CD14-positive monocyte (primary cell): ENCODE measurements around the gene CARMIL3. TPM values are rescaled to one million over a fixed set of nuclear protein-coding genes. Genes with fewer than 3 reads are reported as not detected.

Source experiments
- DNase-seq, 3 donors: peaks; one replicate each; pipeline ENCODE4 v3.0.0-alpha.2; 2011 to 2022
- H2AFZ ChIP-seq: 2 replicates; pipeline ENCODE4 v1.6.0; 2012; ENCODE audit warnings: mild to moderate bottlenecking, low read depth, low read length, inconsistent platforms; ENCODE audit not compliant: insufficient read depth, poor library complexity, severe bottlenecking
- H3K27ac ChIP-seq, 2 donors: 1 replicate in 1 of 2; 2 replicates in 1 of 2; pipeline ENCODE4 v1.5.1; 2012 to 2013; ENCODE audit warnings: low read length in 2 of 2, control low read depth in 1 of 2, inconsistent platforms in 1 of 2, low read depth in 1 of 2, mild to moderate bottlenecking in 1 of 2
- H3K27me3 ChIP-seq, 2 donors: one replicate each; pipeline versions ENCODE4 v1.6.0 to v1.6.1; 2011 to 2013; ENCODE audit warnings: low read length in 2 of 2; ENCODE audit not compliant: control insufficient read depth in 2 of 2, insufficient read depth in 2 of 2
- H3K36me3 ChIP-seq, 2 donors: replicated peaks in 1 of 2; 1 replicate in 1 of 2; 2 replicates in 1 of 2; pipeline versions ENCODE4 v1.5.1 to v1.6.1; 2012 to 2013; ENCODE audit warnings: low read length in 2 of 2, control low read depth in 1 of 2, inconsistent platforms in 1 of 2, mild to moderate bottlenecking in 1 of 2; ENCODE audit not compliant: insufficient read depth in 2 of 2, control insufficient read depth in 1 of 2
- H3K4me1 ChIP-seq, 2 donors: 1 replicate in 1 of 2; 2 replicates in 1 of 2; pipeline versions ENCODE4 v1.5.1 to v1.6.1; 2012 to 2013; ENCODE audit warnings: low read length in 2 of 2, control low read depth in 1 of 2, inconsistent platforms in 1 of 2, mild to moderate bottlenecking in 1 of 2, moderate library complexity in 1 of 2; ENCODE audit not compliant: insufficient read depth in 2 of 2, control insufficient read depth in 1 of 2
- H3K4me2 ChIP-seq: replicated peaks from 2 replicates; pipeline ENCODE3; 2012; ENCODE audit warnings: low read length, moderate library complexity, mild to moderate bottlenecking; ENCODE audit not compliant: poor library complexity, severe bottlenecking; ENCODE audit errors: extremely low read depth
- H3K4me3 ChIP-seq, 3 experiments: fragments of 200-600 bp in 1 of 3; sonication (generic) in 1 of 3; replicated peaks in 1 of 3; 1 replicate in 2 of 3; 2 replicates in 1 of 3; pipeline ENCODE4 v1.5.1; 2011 to 2013; ENCODE audit warnings: low read length in 3 of 3, mild to moderate bottlenecking in 3 of 3, control low read depth in 2 of 3, low read depth in 2 of 3, inconsistent platforms in 1 of 3, moderate library complexity in 1 of 3
- H3K79me2 ChIP-seq: 2 replicates; pipeline ENCODE4 v1.6.0; 2012; ENCODE audit warnings: mild to moderate bottlenecking, control low read depth, inconsistent platforms, low read length, moderate library complexity; ENCODE audit not compliant: insufficient read depth
- H3K9ac ChIP-seq: 2 replicates; pipeline ENCODE4 v1.6.0; 2017; ENCODE audit warnings: low read length, mild to moderate bottlenecking; ENCODE audit not compliant: insufficient read depth, poor library complexity, severe bottlenecking
- H3K9me3 ChIP-seq, 2 donors: replicated peaks in 1 of 2; 1 replicate in 1 of 2; 2 replicates in 1 of 2; pipeline versions ENCODE4 v1.5.1 to v1.6.1; 2012 to 2013; ENCODE audit warnings: low read length in 2 of 2, control low read depth in 1 of 2; ENCODE audit not compliant: control insufficient read depth in 1 of 2, insufficient read depth in 1 of 2
- H4K20me1 ChIP-seq: 2 replicates; pipeline ENCODE4 v1.6.0; 2012; ENCODE audit warnings: mild to moderate bottlenecking, low read length, control low read depth, moderate library complexity; ENCODE audit not compliant: insufficient read depth
- H3K27ac Mint-ChIP-seq, 7 donors: one replicate each; pipeline ENCODE4 v1.8.0; 2020; ENCODE audit warnings: mild to moderate bottlenecking in 7 of 7, mixed read lengths in 7 of 7, moderate library complexity in 6 of 7, inconsistent platforms in 2 of 7
- H3K27me3 Mint-ChIP-seq, 3 donors: one replicate each; pipeline ENCODE4 v1.8.0; 2021 to 2022; ENCODE audit warnings: low read depth in 3 of 3, mild to moderate bottlenecking in 3 of 3, mixed read lengths in 3 of 3, moderate library complexity in 3 of 3, inconsistent platforms in 1 of 3
- H3K36me3 Mint-ChIP-seq, 2 donors: one replicate each; pipeline ENCODE4 v1.8.0; 2020; ENCODE audit warnings: mixed read lengths in 2 of 2, inconsistent platforms in 1 of 2, mild to moderate bottlenecking in 1 of 2
- H3K4me1 Mint-ChIP-seq: one replicate; pipeline ENCODE4 v1.8.0; 2020; ENCODE audit warnings: mild to moderate bottlenecking, mixed read lengths
- H3K4me3 Mint-ChIP-seq, 2 donors: one replicate each; pipeline ENCODE4 v1.8.0; 2020; ENCODE audit warnings: mild to moderate bottlenecking in 2 of 2, mixed read lengths in 2 of 2, moderate library complexity in 1 of 2
- H3K9me3 Mint-ChIP-seq, 7 donors: one replicate each; pipeline ENCODE4 v1.8.0; 2020 to 2022; ENCODE audit warnings: mixed read lengths in 7 of 7, mild to moderate bottlenecking in 6 of 7, moderate library complexity in 6 of 7, inconsistent platforms in 2 of 7
- CTCF ChIP-seq: fragments of 200-600 bp; IDR thresholded peaks from one replicate; pipeline ENCODE4 v1.8.0; 2022; ENCODE audit warnings: antibody characterized with exemption, mild to moderate bottlenecking
- WGBS: methylation state at CpG from one replicate; pipeline ENCODE4 v1.1.5; 2013; ENCODE audit warnings: missing lambda C conversion rate; ENCODE audit not compliant: insufficient coverage; 5-methylcytosine and 5-hydroxymethylcytosine counted together
- intact Hi-C, 2 donors: fragments of 100-400 bp; cut with micrococcal nuclease; formaldehyde crosslinking; loops; one replicate each; pipeline versions ENCODE4 v1.15.0 to v1.15.1; 2023
- polyA plus RNA-seq, 3 donors: library from polyadenylated mRNA; depleted of rRNA in 1 of 3; unstranded in 2 of 3; stranded (reverse) in 1 of 3; fragments of 300-500 nt in 2 of 3; fragments of >200 nt in 1 of 3; fragmentation: Illumina TruSeq in 2 of 3; gene quantifications; 1 replicate in 2 of 3; 2 replicates in 1 of 3; pipeline ENCODE4 v1.2.3, GENCODE V29; 2012 to 2021

CARMIL3 gene
- polyA plus RNA-seq, 3 donors: 1.0 TPM; not detected in 2

GRCh38 chr14:24078146-24078545 is 26.3 kb downstream of the CARMIL3 start:
- peaks cover 4 to 11% of the 10 kb centered on the region in 2 donors for H3K36me3 Mint-ChIP-seq

GRCh38 chr14:24079491-24080141 is 27.8 kb downstream of the CARMIL3 start:
- H3K4me1 ChIP-seq: peaks cover 12 to 18% of the 10 kb centered on the region in 2 donors
- no peak overlapping the region for H3K27ac ChIP-seq
- H3K4me3 ChIP-seq: no peak overlapping the region
- H3K9me3 Mint-ChIP-seq: peaks cover 0 to 23% (median 2%) of the 10 kb centered on the region in 7 donors
- no peaks in the 10 kb centered on the region for H4K20me1 ChIP-seq
- H3K27me3 Mint-ChIP-seq: peaks cover 46 to 49% (median 48%) of the 10 kb centered on the region in 3 donors
- no peaks in the 10 kb centered on the region for H3K36me3 ChIP-seq
- peak overlapping the region in 1 of 2 donors; percentile 88 for H3K4me3 Mint-ChIP-seq
- H3K27me3 ChIP-seq: peaks cover 21 to 44% of the 10 kb centered on the region in 2 donors
- H3K4me1 Mint-ChIP-seq: peaks cover 23% of the 10 kb centered on the region
- H3K27ac Mint-ChIP-seq: peak overlapping the region in 1 of 7 donors; percentile 33
- H3K9me3 ChIP-seq: no peaks in the 10 kb centered on the region
- DNase-seq: no peak
- H3K4me2 ChIP-seq: no peak overlapping the region
- no peaks in the 10 kb centered on the region for H3K79me2 ChIP-seq
- H3K36me3 Mint-ChIP-seq: peaks cover 4 to 11% of the 10 kb centered on the region in 2 donors
- no peak overlapping the region for H3K9ac ChIP-seq
- WGBS: 85% methylated on average over 7 of the region's 9 CpGs
- no peak for TF ChIP-seq CTCF
- H2AFZ ChIP-seq: no peak overlapping the region
- intact Hi-C loops: no loop called here

More at GRCh38 chr14:24078146-24078545, 26.3 kb downstream of the CARMIL3 start:
- Histone ChIP-seq H3K4me2 (no peak overlapping the region), H3K4me3 (no peak overlapping the region), H3K79me2 (no peaks in the 10 kb centered on the region), H3K36me3 (no peaks in the 10 kb centered on the region), H2AFZ (no peak overlapping the region), H3K9ac (no peak overlapping the region), H3K27me3 (peaks cover 21 to 37% of the 10 kb centered on the region in 2 donors), H4K20me1 (no peaks in the 10 kb centered on the region), H3K27ac (no peak overlapping the region), H3K9me3 (no peaks in the 10 kb centered on the region), H3K4me1 (peaks cover 12 to 18% of the 10 kb centered on the region in 2 donors)
- Mint-ChIP-seq H3K9me3 (peaks cover 0 to 23% (median 2%) of the 10 kb centered on the region in 7 donors), H3K4me1 (peaks cover 23% of the 10 kb centered on the region), H3K4me3 (no peak overlapping the region), H3K27me3 (peaks cover 42 to 46% (median 44%) of the 10 kb centered on the region in 3 donors), H3K27ac (no peak overlapping the region)
- intact Hi-C loops: no loop called here
- WGBS: 100% methylated on average over 1 of the region's 3 CpGs
- DNase-seq: no peak
- TF ChIP-seq CTCF: no peak
